Fibroblast of upper back skin (primary cell): ENCODE data around the gene HHATL.

ENCODE experiments used
- DNase-seq: peaks from one replicate; pipeline ENCODE4 v3.0.0-alpha.2; 2013

HHATL gene

DNA sequence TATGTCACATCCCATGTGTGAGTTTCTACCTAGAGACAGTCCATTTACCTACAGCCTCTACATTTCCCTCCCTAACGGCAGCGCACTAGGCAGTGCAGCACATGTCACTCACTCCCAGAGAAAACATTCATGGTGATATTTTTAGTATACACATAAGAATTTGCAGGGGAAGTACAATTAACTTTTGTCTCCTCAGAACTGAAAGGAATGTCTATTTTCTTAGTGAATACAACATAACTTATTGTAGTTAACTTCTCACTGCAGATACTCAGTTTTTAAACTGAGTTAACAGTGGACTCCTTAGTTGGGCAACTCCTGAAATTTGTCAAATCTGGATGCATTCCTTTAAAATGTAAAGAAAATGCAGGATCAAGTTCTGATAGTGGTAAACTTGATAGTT, 53.6 kb downstream of the HHATL start:
- DNase-seq = no peak

DNA sequence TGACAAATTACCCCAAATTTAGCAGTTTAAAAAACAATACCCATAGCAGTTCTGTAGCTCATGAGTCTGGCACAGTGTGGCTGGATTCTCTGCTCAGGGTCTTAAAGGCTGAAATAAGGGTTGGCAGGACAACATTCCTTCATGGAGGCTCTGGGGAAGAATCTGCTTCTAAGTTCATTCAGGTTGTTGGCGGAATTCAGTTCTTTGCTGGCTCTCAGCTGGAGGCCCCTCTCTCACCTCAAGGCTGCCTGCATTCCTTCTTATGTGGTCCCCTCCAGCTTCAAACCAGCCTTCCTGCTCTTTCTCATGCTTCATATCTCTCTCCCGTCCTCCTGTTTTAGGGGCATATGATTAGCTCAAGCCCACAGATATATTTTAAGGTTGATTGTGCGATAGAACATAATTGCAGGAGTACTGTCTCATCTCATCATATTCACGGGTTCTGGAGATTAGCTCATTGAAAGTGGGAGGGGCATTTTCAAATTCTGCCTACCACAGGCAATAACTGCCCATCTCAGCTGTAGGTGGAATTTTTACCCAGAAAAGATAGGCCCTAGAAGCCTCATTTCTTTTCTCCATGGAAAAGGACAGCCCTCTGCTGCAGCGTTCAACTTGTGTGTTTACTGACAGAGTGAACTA, 54.7 kb downstream of the HHATL start:
- DNase-seq = no peak
